Hematopoietic multipotent progenitor cell treated with erythropoietin and hydrocortisone succinate and interleukin-3 and kit ligand, for 15 days (in vitro differentiated cells): ENCODE results near the gene ADCY6.
A peak's percentile ranks its signal among the peaks of the same experiment; 100 is the strongest.

Source experiments
- DNase-seq: peaks from one replicate; pipeline ENCODE4 v3.0.0-alpha.2; 2015; ENCODE audit warnings: low spot score

Gene ADCY6

GRCh38 chr12:48815126-48816110 is 26.5 kb upstream of the ADCY6 start:
- DNase-seq = peak; percentile 18

GRCh38 chr12:48814262-48815125 is 25.6 kb upstream of the ADCY6 start:
- peak; percentile 69 for DNase-seq

- DNase-seq = no peak
Observed at GRCh38 chr12:48813465-48814261, 24.8 kb upstream of the ADCY6 start.

- DNase-seq = no peak
Observed at GRCh38 chr12:48812389-48812788, 23.5 kb upstream of the ADCY6 start.

GRCh38 chr12:48811437-48812090 is 22.7 kb upstream of the ADCY6 start:
- DNase-seq = no peak

- DNase-seq = no peak
Observed at GRCh38 chr12:48810903-48811431, 22.1 kb upstream of the ADCY6 start.

GRCh38 chr12:48807981-48808380 is 19.1 kb upstream of the ADCY6 start:
- DNase-seq = no peak

- DNase-seq = no peak
Observed at GRCh38 chr12:48803675-48804074, 14.8 kb upstream of the ADCY6 start.

GRCh38 chr12:48800971-48801370 is 12.1 kb upstream of the ADCY6 start:
- DNase-seq = no peak

GRCh38 chr12:48800457-48800856 is 11.6 kb upstream of the ADCY6 start:
- DNase-seq = no peak

- DNase-seq = no peak
Observed at GRCh38 chr12:48796976-48797375, 8.1 kb upstream of the ADCY6 start.

- DNase-seq = peak; percentile 69
Observed at GRCh38 chr12:48795550-48796455, 6.9 kb upstream of the ADCY6 start.

- no peak for DNase-seq
Observed at GRCh38 chr12:48794870-48795269, 6.0 kb upstream of the ADCY6 start.

- DNase-seq = no peak
Observed at GRCh38 chr12:48793696-48794095, 4.8 kb upstream of the ADCY6 start.

GRCh38 chr12:48789858-48790326 is 1.0 kb upstream of the ADCY6 start:
- DNase-seq = no peak

- no peak for DNase-seq
Observed at GRCh38 chr12:48788524-48788853, 400 bp downstream of the ADCY6 start.

GRCh38 chr12:48787791-48788523 is 932 bp downstream of the ADCY6 start:
- no peak for DNase-seq

- DNase-seq = no peak
Observed at GRCh38 chr12:48786591-48787544, 2.0 kb downstream of the ADCY6 start.
